Fibroblast of pulmonary artery (primary cell): ENCODE data around the gene MSL3B.
A peak's percentile ranks its signal among the peaks of the same experiment; 100 is the strongest.

Experiments
- DNase-seq: peaks from one replicate; pipeline ENCODE4 v3.0.0-alpha.2; 2010; ENCODE audit warnings: low read depth
- H3K4me3 ChIP-seq: replicated peaks from 2 replicates; pipeline ENCODE4 v1.5.1; 2011; ENCODE audit warnings: low read depth, mild to moderate bottlenecking, control low read depth, low read length, moderate library complexity
- CTCF ChIP-seq: IDR thresholded peaks from 2 replicates; pipeline ENCODE4 v1.5.1; 2011; ENCODE audit warnings: mild to moderate bottlenecking, control low read depth, low read length, inconsistent platforms; ENCODE audit errors: missing control alignments

Gene MSL3B

GRCh38 chr2:233867993-233868532, at the start of gene MSL3B:
MSL3B (minus strand) TSS chr2:233868386.
- TF ChIP-seq CTCF: no peak
- DNase-seq: peak; percentile 65

GRCh38 chr2:233917116-233917515, 48.9 kb upstream of the MSL3B start, which contains the start of gene TRPM8:
TRPM8 (plus strand) TSS chr2:233917373; CDS start chr2:233926538, 9,165 bp downstream.
- TF ChIP-seq CTCF: no peak
- H3K4me3 ChIP-seq: no peak within 1 kb of the TSS
- no peak for DNase-seq

More at GRCh38 chr2:233867993-233868532, at the start of gene MSL3B:
- peak within 1 kb of the TSS; percentile 67 for H3K4me3 ChIP-seq

- no peak overlapping the region for H3K4me3 ChIP-seq
- peak; percentile 8 for DNase-seq
- TF ChIP-seq CTCF: peak; percentile 30
Observed at GRCh38 chr2:233915128-233915527, 46.9 kb upstream of the MSL3B start.

- TF ChIP-seq CTCF: no peak
- DNase-seq: peak; percentile 54
- H3K4me3 ChIP-seq: no peak overlapping the region
Observed at GRCh38 chr2:233912691-233913423, 44.7 kb upstream of the MSL3B start.

GRCh38 chr2:233907627-233908026, 39.4 kb upstream of the MSL3B start:
- no peak for DNase-seq
- TF ChIP-seq CTCF: no peak
- no peak overlapping the region for H3K4me3 ChIP-seq

- TF ChIP-seq CTCF: no peak
- no peak for DNase-seq
- no peak overlapping the region for H3K4me3 ChIP-seq
Observed at GRCh38 chr2:233905945-233906344, 37.8 kb upstream of the MSL3B start.

- DNase-seq: no peak
- no peak overlapping the region for H3K4me3 ChIP-seq
- no peak for TF ChIP-seq CTCF
Observed at GRCh38 chr2:233901884-233902283, 33.7 kb upstream of the MSL3B start.
